NCI-H460 (cell line): ENCODE measurements around the gene PPP6R2. TPM values are rescaled to one million over a fixed set of nuclear protein-coding genes. Genes with fewer than 3 reads are reported as not detected.

Source experiments
- DNase-seq: peaks from one replicate; pipeline ENCODE4 v3.0.0-alpha.2; 2016; ENCODE audit warnings: low read depth; ENCODE audit errors: extremely low read depth
- total RNA-seq: library from RNA; depleted of rRNA; stranded (reverse); fragments of >200 nt; shearing (Covaris generic); gene quantifications from 2 replicates; pipeline ENCODE4 v1.2.3, GENCODE V29; 2014

The PPP6R2 gene
- total RNA-seq, 1 experiment from 2014 or later, result 24.5 TPM

- no peak for DNase-seq
These were observed 38.4 kb upstream of the PPP6R2 start for GRCh38 chr22:50304528-50305392.

GRCh38 chr22:50305393-50305922 lies 37.7 kb upstream of the PPP6R2 start:
- DNase-seq, result no peak

GRCh38 chr22:50305923-50306566 lies 37.1 kb upstream of the PPP6R2 start:
- DNase-seq, result peak; percentile 59

GRCh38 chr22:50306753-50307749 lies 36.1 kb upstream of the PPP6R2 start, which contains the start of gene PLXNB2:
Gene PLXNB2 (minus strand): TSS chr22:50307646. CDS start chr22:50290584, 17,062 bp downstream.
- peak; percentile 54 for DNase-seq

- DNase-seq, result no peak
These were observed 35.1 kb upstream of the PPP6R2 start for GRCh38 chr22:50307890-50308596.

- no peak for DNase-seq
These were observed 34.6 kb upstream of the PPP6R2 start for GRCh38 chr22:50308597-50308935.

GRCh38 chr22:50308986-50309600 lies 34.0 kb upstream of the PPP6R2 start:
- DNase-seq, result no peak

- DNase-seq, result no peak
These were observed 33.5 kb upstream of the PPP6R2 start for GRCh38 chr22:50309601-50309991.

GRCh38 chr22:50310031-50310722 lies 33.0 kb upstream of the PPP6R2 start:
- no peak for DNase-seq

GRCh38 chr22:50310949-50311444 lies 32.1 kb upstream of the PPP6R2 start:
- no peak for DNase-seq

- DNase-seq, result no peak
These were observed 31.3 kb upstream of the PPP6R2 start for GRCh38 chr22:50311606-50312351.

GRCh38 chr22:50312371-50312770 lies 30.8 kb upstream of the PPP6R2 start:
- DNase-seq, result no peak

GRCh38 chr22:50313021-50313420 lies 30.1 kb upstream of the PPP6R2 start:
- no peak for DNase-seq

GRCh38 chr22:50313600-50313999 lies 29.5 kb upstream of the PPP6R2 start:
- DNase-seq, result no peak

- DNase-seq, result no peak
These were observed 29.1 kb upstream of the PPP6R2 start for GRCh38 chr22:50314081-50314454.

GRCh38 chr22:50314455-50315288 lies 28.5 kb upstream of the PPP6R2 start:
- no peak for DNase-seq
